ENCODE results near the gene FOCAD.

- TF ChIP-seq, protein P1, sequence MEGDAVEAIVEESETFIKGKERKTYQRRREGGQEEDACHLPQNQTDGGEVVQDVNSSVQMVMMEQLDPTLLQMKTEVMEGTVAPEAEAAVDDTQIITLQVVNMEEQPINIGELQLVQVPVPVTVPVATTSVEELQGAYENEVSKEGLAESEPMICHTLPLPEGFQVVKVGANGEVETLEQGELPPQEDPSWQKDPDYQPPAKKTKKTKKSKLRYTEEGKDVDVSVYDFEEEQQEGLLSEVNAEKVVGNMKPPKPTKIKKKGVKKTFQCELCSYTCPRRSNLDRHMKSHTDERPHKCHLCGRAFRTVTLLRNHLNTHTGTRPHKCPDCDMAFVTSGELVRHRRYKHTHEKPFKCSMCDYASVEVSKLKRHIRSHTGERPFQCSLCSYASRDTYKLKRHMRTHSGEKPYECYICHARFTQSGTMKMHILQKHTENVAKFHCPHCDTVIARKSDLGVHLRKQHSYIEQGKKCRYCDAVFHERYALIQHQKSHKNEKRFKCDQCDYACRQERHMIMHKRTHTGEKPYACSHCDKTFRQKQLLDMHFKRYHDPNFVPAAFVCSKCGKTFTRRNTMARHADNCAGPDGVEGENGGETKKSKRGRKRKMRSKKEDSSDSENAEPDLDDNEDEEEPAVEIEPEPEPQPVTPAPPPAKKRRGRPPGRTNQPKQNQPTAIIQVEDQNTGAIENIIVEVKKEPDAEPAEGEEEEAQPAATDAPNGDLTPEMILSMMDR (tag by site-specific recombination; IDR thresholded peaks at IDR 0.05): no peak
- TF ChIP-seq ZNF23 (tag by site-specific recombination; IDR thresholded peaks at IDR 0.05; ENCODE audit: borderline replicate concordance): no peak
- TF ChIP-seq, protein P2, sequence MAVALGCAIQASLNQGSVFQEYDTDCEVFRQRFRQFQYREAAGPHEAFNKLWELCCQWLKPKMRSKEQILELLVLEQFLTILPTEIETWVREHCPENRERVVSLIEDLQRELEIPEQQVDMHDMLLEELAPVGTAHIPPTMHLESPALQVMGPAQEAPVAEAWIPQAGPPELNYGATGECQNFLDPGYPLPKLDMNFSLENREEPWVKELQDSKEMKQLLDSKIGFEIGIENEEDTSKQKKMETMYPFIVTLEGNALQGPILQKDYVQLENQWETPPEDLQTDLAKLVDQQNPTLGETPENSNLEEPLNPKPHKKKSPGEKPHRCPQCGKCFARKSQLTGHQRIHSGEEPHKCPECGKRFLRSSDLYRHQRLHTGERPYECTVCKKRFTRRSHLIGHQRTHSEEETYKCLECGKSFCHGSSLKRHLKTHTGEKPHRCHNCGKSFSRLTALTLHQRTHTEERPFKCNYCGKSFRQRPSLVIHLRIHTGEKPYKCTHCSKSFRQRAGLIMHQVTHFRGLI (tag by site-specific recombination; IDR thresholded peaks at IDR 0.05): no peak
- no peak for TF ChIP-seq MYNN (tag by site-specific recombination; IDR thresholded peaks at IDR 0.05; ENCODE audit: borderline replicate concordance)
- no peak for TF ChIP-seq ZNF792 (tag by site-specific recombination; IDR thresholded peaks at IDR 0.05)
These were observed 294.2 kb downstream of the FOCAD start for GRCh38 chr9:20978249-20978648.

Data from HEK293 (cell line).